Mesodermal cell (in vitro differentiated cells): ENCODE data around the gene CRYBG1.

Experiments
- H3K27ac ChIP-seq: 2 replicates; pipeline ENCODE4 v1.7.0; 2013; ENCODE audit warnings: mild to moderate bottlenecking, low read depth, low read length, moderate library complexity; ENCODE audit not compliant: severe bottlenecking
- H3K36me3 ChIP-seq: 2 replicates; pipeline ENCODE4 v1.7.1; 2013; ENCODE audit warnings: mild to moderate bottlenecking, low read length, moderate library complexity; ENCODE audit not compliant: control insufficient read depth, insufficient read depth
- H3K4me1 ChIP-seq: one replicate; pipeline ENCODE4 v1.7.1; 2013; ENCODE audit warnings: mild to moderate bottlenecking, low read length; ENCODE audit not compliant: insufficient read depth, control insufficient read depth, poor library complexity, severe bottlenecking
- H3K4me3 ChIP-seq: 2 replicates; pipeline ENCODE4 v1.7.0; 2013; ENCODE audit warnings: low read length, control low read depth, mild to moderate bottlenecking; ENCODE audit not compliant: insufficient read depth, poor library complexity, severe bottlenecking; ENCODE audit errors: extremely low read depth
- H3K9me3 ChIP-seq: 2 replicates; pipeline ENCODE4 v1.7.1; 2013; ENCODE audit warnings: mild to moderate bottlenecking, low read length, moderate library complexity; ENCODE audit not compliant: control insufficient read depth
- WGBS, 2 experiments: methylation state at CpG; one replicate each; pipeline ENCODE4 v1.1.5; 2013; ENCODE audit warnings: missing lambda C conversion rate in 2 of 2; ENCODE audit not compliant: insufficient coverage in 2 of 2; 5-methylcytosine and 5-hydroxymethylcytosine counted together

The CRYBG1 gene

DNA sequence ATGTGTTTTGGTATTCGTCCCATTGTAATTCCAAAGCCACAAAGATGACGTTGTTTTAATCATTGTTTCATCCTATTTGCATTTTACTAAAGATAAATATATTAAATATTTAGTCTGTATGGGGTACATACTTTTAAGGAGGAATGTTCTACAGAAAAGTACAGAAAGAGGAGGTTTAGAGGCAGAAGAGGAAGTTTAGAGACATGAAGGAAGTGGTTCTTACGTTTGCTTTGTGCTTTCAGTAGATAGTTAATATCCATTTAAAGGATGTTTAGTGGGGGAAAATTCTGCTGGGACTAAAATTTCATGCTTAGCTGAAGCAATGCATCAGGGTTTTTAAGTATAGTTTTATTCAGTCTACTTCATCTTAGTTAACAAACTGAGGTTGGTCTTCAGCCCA, 116.6 kb downstream of the CRYBG1 start:
- Histone ChIP-seq H3K36me3 (no peaks in the 10 kb centered on the region), H3K9me3 (no peaks in the 10 kb centered on the region), H3K27ac (no peak overlapping the region), H3K4me1 (no peaks in the 10 kb centered on the region), H3K4me3 (no peak overlapping the region)
- 75 to 83% methylated on average over 1 of the region's 3 CpGs for WGBS, 2 experiments

DNA sequence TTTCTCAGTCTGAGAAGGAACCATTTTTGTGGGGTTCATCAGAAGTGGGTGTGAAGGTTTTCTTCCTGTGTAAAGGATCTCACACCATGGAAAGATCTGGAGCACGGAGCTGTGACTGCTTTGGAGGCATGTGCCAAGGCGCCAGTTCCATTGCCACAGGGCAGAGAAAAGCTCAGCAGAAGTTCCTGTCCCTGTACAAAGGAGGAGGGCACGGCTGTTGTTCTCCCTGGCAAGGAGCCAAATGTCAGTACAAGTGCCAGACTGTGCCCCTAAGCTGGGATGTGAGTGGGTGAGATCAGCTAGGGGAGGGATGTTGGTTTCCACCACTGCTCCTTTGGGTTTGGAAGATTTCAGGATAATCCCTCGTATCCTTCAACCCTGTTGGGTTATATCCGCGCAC, 117.3 kb downstream of the CRYBG1 start:
- Histone ChIP-seq H3K4me1 (no peaks in the 10 kb centered on the region), H3K36me3 (no peaks in the 10 kb centered on the region), H3K9me3 (no peaks in the 10 kb centered on the region), H3K4me3 (no peak overlapping the region), H3K27ac (no peak overlapping the region)
- 88 to 89% methylated on average over 5 to 6 of the region's 6 CpGs for WGBS, 2 experiments

DNA sequence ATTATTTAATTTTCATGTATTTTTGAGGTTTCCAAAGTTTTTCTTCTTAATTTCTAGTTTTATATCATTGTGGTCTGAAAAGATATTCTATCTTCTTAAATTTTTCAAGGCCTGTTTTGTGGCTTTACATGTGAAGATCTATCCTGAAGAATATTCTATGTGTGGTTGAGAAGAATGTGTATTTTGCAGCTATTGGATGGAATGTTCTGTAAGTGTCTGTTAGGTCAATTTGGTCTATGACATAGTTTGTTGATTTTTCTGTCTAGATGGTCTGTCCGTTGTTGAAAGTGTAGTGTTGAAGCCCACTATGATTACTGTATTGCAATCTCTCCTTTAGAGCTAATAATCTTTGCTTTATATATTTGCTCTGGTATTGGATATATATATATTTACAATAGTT, 125.7 kb downstream of the CRYBG1 start:
- Histone ChIP-seq H3K9me3 (no peaks in the 10 kb centered on the region), H3K4me1 (no peaks in the 10 kb centered on the region), H3K4me3 (no peak overlapping the region), H3K36me3 (no peaks in the 10 kb centered on the region), H3K27ac (no peak overlapping the region)
- WGBS, 2 experiments: no CpG with 5 or more reads among the region's 1 CpG

DNA sequence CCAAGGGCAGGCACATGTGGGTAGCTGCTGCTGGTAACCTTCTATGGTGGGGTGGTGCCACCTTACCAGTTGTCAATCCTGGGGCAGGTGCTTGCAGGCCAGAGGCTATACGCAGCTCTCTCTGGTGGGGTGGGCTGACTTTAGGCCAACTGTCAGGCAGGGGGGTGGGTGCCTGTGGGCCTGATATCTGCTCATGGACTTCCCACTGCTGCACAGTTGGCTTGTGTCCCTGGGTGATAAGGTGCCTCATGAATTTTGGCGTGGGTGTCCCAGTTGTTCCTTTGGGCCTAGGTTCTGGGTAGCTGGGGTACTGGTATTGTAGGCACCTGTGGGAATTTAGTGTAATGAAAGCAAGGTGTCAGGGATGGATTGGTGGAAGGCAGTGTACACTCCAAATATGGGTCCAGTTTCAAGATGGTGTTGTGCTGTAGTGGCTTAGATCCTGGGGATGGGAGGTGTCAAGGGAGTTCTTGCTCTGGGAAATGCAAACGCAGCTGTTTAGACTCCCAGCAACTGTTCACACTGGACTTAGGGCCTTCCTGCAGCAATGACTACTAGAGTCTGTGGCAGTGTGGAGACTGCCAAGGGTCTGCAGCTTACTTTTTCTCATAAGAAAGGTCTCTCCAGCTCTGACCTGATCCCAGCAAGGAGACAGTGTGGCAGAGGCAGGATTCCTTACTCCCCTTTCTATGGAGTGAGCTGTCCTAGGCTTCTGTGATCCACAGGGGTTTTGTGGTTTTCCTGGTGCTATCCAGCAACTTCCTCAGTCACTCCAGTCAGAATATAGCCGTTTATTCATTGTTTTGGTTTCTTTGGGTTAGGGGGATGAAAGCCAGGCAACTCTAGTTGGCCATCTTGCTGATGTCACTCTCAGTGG, 128.2 kb downstream of the CRYBG1 start:
- H3K27ac ChIP-seq: no peak overlapping the region
- no peaks in the 10 kb centered on the region for H3K9me3 ChIP-seq
- no peak overlapping the region for H3K4me3 ChIP-seq
- no peaks in the 10 kb centered on the region for H3K4me1 ChIP-seq
- H3K36me3 ChIP-seq: no peaks in the 10 kb centered on the region
- WGBS, 2 experiments: 86 to 87% methylated on average over 1 to 3 of the region's 4 CpGs

DNA sequence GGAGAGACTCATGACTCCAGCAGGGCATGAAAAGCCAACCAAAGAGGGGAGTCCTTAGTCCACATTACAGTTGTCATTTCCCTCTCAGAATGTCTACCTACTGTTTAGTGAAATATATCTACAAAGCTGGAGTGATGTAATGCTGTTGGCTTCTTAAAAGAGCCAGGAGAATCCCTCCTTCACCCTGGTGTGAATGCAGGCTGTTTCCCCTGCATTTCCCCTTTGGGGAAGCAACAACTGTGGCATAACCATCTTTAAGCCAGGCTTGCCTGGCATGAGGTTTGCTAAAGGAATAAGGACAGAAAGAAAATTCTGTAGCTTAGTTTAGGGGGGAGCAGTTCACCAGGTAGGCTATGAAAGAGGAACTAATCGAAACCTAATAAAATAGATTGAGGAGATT, 129.5 kb downstream of the CRYBG1 start:
- Histone ChIP-seq H3K4me3 (no peak overlapping the region), H3K27ac (no peak overlapping the region), H3K36me3 (no peaks in the 10 kb centered on the region), H3K4me1 (no peaks in the 10 kb centered on the region), H3K9me3 (no peaks in the 10 kb centered on the region)
- WGBS, 2 experiments: no CpG with 5 or more reads among the region's 1 CpG

DNA sequence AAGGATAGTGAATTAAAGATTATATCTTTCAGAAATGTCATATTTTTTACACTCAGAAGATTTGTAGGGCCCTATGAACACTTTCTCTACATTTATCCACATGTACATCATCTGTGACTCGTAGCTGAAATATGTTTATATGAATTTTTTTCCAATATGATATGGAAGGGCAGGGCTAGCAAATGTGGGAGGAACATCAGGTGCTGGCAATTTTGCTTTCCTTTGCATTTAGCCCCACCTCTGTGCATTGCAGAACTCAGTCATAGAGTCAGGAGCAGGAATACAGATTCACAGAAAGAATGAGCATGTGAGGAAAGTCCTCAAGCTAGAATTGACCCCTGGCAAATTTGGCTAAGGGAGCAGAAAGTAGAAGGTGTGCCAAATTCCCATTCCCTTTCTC, 129.9 kb downstream of the CRYBG1 start:
- Histone ChIP-seq H3K4me1 (no peaks in the 10 kb centered on the region), H3K9me3 (no peaks in the 10 kb centered on the region), H3K27ac (no peak overlapping the region), H3K36me3 (no peaks in the 10 kb centered on the region), H3K4me3 (no peak overlapping the region)
- WGBS, 2 experiments: no CpG with 5 or more reads among the region's 1 CpG

DNA sequence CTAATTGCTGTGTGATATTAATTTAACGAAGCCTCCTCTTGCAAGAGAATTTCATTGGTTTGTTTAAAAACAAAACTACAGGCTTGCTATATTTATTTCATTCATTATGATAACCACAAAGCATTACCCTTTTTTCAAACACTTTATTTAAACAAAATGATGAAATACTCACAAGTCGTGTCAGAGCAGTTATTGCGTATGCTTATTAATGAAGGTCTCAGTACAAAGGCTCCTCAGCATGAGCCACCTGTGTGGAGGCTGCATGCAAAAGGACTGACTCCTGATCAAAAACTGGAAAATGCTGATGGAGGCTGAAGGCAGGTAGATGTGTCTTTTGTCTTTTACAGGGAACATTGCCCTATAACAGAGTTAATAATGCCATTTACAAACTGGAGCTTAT, 130.5 kb downstream of the CRYBG1 start:
- H3K36me3 ChIP-seq: no peaks in the 10 kb centered on the region
- H3K27ac ChIP-seq: no peak overlapping the region
- no peaks in the 10 kb centered on the region for H3K4me1 ChIP-seq
- no peaks in the 10 kb centered on the region for H3K9me3 ChIP-seq
- no peak overlapping the region for H3K4me3 ChIP-seq
- WGBS, 2 experiments: 67 to 90% methylated on average over 1 to 2 of the region's 3 CpGs

DNA sequence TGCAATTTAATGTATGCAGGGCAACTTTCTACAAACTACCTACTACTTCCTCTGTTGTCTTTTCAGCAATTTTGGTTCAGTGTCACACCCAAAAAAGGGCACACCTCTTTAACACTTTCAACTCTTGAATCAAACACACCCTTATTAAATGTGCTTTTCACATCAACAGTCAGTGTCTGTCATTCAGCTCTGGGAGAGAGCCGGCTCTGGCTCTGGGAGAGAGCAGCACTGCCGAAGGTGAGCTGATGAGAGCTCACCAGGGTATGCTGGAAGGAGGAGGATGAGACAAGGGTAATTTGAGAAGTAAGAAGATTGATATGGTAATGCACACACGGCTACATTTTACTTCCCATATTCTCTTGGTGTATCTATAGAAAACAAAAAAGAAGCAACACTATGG, 134.5 kb downstream of the CRYBG1 start:
- no CpG with 5 or more reads among the region's 3 CpGs for WGBS, 2 experiments
- Histone ChIP-seq H3K27ac (no peak overlapping the region), H3K4me3 (no peak overlapping the region), H3K36me3 (no peaks in the 10 kb centered on the region), H3K9me3 (no peaks in the 10 kb centered on the region), H3K4me1 (no peaks in the 10 kb centered on the region)

DNA sequence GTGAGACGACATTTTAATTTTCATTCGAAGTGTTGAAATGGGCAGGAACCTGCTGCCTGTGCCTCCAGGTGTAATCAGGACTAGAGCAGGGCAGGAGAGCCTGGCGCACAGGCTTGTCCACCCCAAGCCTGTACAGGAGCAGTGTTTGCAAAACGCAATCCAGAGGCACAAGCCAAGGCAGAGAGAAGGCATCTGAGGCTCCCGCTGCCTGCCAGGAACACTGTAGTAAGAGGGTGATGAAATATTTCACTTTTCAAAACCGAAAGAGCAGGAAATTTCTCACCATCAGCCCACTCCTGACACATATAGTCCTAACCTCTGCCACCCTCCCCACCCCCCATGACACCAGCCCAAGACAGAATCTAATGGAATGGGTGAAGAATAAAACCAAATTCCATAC, 136.3 kb downstream of the CRYBG1 start:
- Histone ChIP-seq H3K4me3 (no peak overlapping the region), H3K4me1 (no peaks in the 10 kb centered on the region)
- 93% methylated on average over 3 to 4 of the region's 6 CpGs for WGBS, 2 experiments

DNA sequence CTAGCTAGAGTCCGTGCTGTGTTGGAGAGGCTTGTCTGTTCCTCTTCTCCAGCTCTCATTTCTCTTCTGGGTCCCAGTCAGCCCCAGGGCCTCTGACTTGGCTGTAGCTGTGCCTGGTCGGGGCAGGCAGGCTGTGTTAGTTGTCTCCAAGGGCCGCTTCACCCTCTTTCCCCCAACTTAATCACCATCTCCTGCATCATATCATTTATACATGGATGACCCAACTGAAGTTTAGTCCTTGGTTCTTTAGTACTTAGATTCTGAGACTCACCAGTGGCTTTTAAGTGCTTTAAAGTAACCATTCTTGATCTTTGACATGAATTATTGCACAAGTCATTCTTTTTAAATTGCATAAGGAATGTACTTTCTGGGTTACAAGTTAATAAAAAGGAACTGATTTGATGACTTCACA, 141.4 kb downstream of the CRYBG1 start:
- Histone ChIP-seq H3K4me3 (no peak overlapping the region), H3K27ac (no peak overlapping the region), H3K4me1 (no peaks in the 10 kb centered on the region), H3K9me3 (no peaks in the 10 kb centered on the region), H3K36me3 (no peaks in the 10 kb centered on the region)
- WGBS, 2 experiments: 88 to 94% methylated on average over 2 to 3 of the region's 3 CpGs

More for the DNA sequence above, 136.3 kb downstream of the CRYBG1 start:
- no peak overlapping the region for H3K27ac ChIP-seq
- no peaks in the 10 kb centered on the region for H3K9me3 ChIP-seq
- H3K36me3 ChIP-seq: no peaks in the 10 kb centered on the region

DNA sequence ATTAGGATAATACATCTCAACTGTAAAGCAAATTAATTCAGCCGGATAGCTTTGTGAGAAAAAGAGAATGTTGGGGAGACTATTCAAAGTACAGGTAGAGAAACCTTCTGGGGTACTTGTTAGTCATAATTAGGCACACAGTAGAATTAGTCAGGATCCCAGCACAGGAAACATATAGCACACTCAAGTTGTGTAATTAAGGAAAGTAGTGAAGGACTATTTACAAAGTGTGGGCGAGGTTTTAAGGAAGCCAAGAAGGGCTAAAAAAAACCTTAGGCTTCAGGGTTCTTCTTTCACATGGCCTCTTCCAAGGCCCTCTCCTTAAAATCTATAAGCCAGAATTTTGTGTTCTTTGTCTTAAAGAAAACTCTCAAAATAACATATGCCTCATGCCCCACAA, 142.0 kb downstream of the CRYBG1 start:
- Histone ChIP-seq H3K4me1 (no peaks in the 10 kb centered on the region), H3K4me3 (no peak overlapping the region), H3K36me3 (no peaks in the 10 kb centered on the region), H3K9me3 (no peaks in the 10 kb centered on the region), H3K27ac (no peak overlapping the region)
- WGBS, 2 experiments: no CpG with 5 or more reads among the region's 2 CpGs
